Skeletal muscle satellite cell (primary cell): ENCODE data around the gene LOXHD1.

Experiments used
- H3K27me3 ChIP-seq: 2 replicates; pipeline ENCODE4 v1.7.0; 2013; ENCODE audit warnings: low read length; ENCODE audit not compliant: control insufficient read depth, insufficient read depth
- H3K36me3 ChIP-seq: 2 replicates; pipeline ENCODE4 v1.7.0; 2013; ENCODE audit warnings: mild to moderate bottlenecking, control low read depth, low read length; ENCODE audit not compliant: insufficient read depth
- H3K4me1 ChIP-seq: 2 replicates; pipeline ENCODE4 v1.7.0; 2013; ENCODE audit warnings: low read length; ENCODE audit not compliant: control insufficient read depth, insufficient read depth
- H3K4me2 ChIP-seq: 2 replicates; pipeline ENCODE4 v1.7.0; 2013; ENCODE audit warnings: mild to moderate bottlenecking, low read length
- H3K4me3 ChIP-seq: 2 replicates; pipeline ENCODE4 v1.7.0; 2013; ENCODE audit warnings: low read length
- H3K9ac ChIP-seq: 2 replicates; pipeline ENCODE4 v1.7.0; 2013; ENCODE audit warnings: mild to moderate bottlenecking, low read depth, low read length, moderate library complexity
- H3K9me3 ChIP-seq: replicated peaks from 2 replicates; pipeline ENCODE4 v1.7.0; 2013; ENCODE audit warnings: mild to moderate bottlenecking, control low read depth, low read length

The LOXHD1 gene

GRCh38 chr18:46639386-46639785 is 17.6 kb downstream of the LOXHD1 start:
- no peak overlapping the region for H3K4me3 ChIP-seq
- no peak overlapping the region for H3K4me2 ChIP-seq
- H3K4me1 ChIP-seq, result no peaks in the 10 kb centered on the region
- H3K9ac ChIP-seq, result no peak overlapping the region
- H3K27me3 ChIP-seq, result peaks cover 26% of the 10 kb centered on the region
- H3K9me3 ChIP-seq, result no peaks in the 10 kb centered on the region
- H3K36me3 ChIP-seq, result no peaks in the 10 kb centered on the region

GRCh38 chr18:46636040-46636630 is 20.9 kb downstream of the LOXHD1 start:
- Histone ChIP-seq H3K4me3 (no peak overlapping the region), H3K4me2 (no peak overlapping the region), H3K27me3 (peaks cover 5% of the 10 kb centered on the region), H3K36me3 (no peaks in the 10 kb centered on the region), H3K9me3 (no peaks in the 10 kb centered on the region), H3K4me1 (no peaks in the 10 kb centered on the region), H3K9ac (no peak overlapping the region)

GRCh38 chr18:46632401-46633071 is 24.5 kb downstream of the LOXHD1 start:
- H3K27me3 ChIP-seq, result peaks cover 7% of the 10 kb centered on the region
- no peaks in the 10 kb centered on the region for H3K36me3 ChIP-seq
- no peak overlapping the region for H3K9ac ChIP-seq
- no peak overlapping the region for H3K4me3 ChIP-seq
- H3K4me1 ChIP-seq, result no peaks in the 10 kb centered on the region
- no peaks in the 10 kb centered on the region for H3K9me3 ChIP-seq
- no peak overlapping the region for H3K4me2 ChIP-seq

- H3K4me3 ChIP-seq, result no peak overlapping the region
- no peaks in the 10 kb centered on the region for H3K36me3 ChIP-seq
- no peaks in the 10 kb centered on the region for H3K9me3 ChIP-seq
- H3K4me1 ChIP-seq, result no peaks in the 10 kb centered on the region
- H3K27me3 ChIP-seq, result peaks cover 7% of the 10 kb centered on the region
- H3K4me2 ChIP-seq, result no peak overlapping the region
- no peak overlapping the region for H3K9ac ChIP-seq
Observed at GRCh38 chr18:46630991-46631390, 26.0 kb downstream of the LOXHD1 start.

GRCh38 chr18:46630160-46630559 is 26.9 kb downstream of the LOXHD1 start:
- no peaks in the 10 kb centered on the region for H3K36me3 ChIP-seq
- H3K9ac ChIP-seq, result no peak overlapping the region
- no peaks in the 10 kb centered on the region for H3K4me1 ChIP-seq
- no peaks in the 10 kb centered on the region for H3K9me3 ChIP-seq
- H3K4me2 ChIP-seq, result no peak overlapping the region
- H3K4me3 ChIP-seq, result no peak overlapping the region
- peaks cover 9% of the 10 kb centered on the region for H3K27me3 ChIP-seq

- Histone ChIP-seq H3K27me3 (peaks cover 14% of the 10 kb centered on the region), H3K9ac (no peak overlapping the region), H3K4me1 (no peaks in the 10 kb centered on the region), H3K4me2 (no peak overlapping the region), H3K4me3 (no peak overlapping the region), H3K36me3 (no peaks in the 10 kb centered on the region), H3K9me3 (no peaks in the 10 kb centered on the region)
Observed at GRCh38 chr18:46629361-46629760, 27.7 kb downstream of the LOXHD1 start.

- H3K9ac ChIP-seq, result no peak overlapping the region
- H3K4me2 ChIP-seq, result no peak overlapping the region
- no peaks in the 10 kb centered on the region for H3K9me3 ChIP-seq
- no peaks in the 10 kb centered on the region for H3K36me3 ChIP-seq
- H3K27me3 ChIP-seq, result peaks cover 14% of the 10 kb centered on the region
- no peak overlapping the region for H3K4me3 ChIP-seq
- H3K4me1 ChIP-seq, result no peaks in the 10 kb centered on the region
Observed at GRCh38 chr18:46628206-46628605, 28.8 kb downstream of the LOXHD1 start.

GRCh38 chr18:46627136-46627535 is 29.9 kb downstream of the LOXHD1 start:
- H3K36me3 ChIP-seq, result no peaks in the 10 kb centered on the region
- H3K4me2 ChIP-seq, result no peak overlapping the region
- no peak overlapping the region for H3K9ac ChIP-seq
- H3K4me1 ChIP-seq, result no peaks in the 10 kb centered on the region
- no peaks in the 10 kb centered on the region for H3K9me3 ChIP-seq
- peaks cover 14% of the 10 kb centered on the region for H3K27me3 ChIP-seq
- no peak overlapping the region for H3K4me3 ChIP-seq

GRCh38 chr18:46625069-46625468 is 32.0 kb downstream of the LOXHD1 start:
- H3K27me3 ChIP-seq, result peaks cover 15% of the 10 kb centered on the region
- no peak overlapping the region for H3K4me3 ChIP-seq
- H3K4me1 ChIP-seq, result no peaks in the 10 kb centered on the region
- H3K9ac ChIP-seq, result no peak overlapping the region
- no peak overlapping the region for H3K4me2 ChIP-seq
- no peaks in the 10 kb centered on the region for H3K9me3 ChIP-seq
- no peaks in the 10 kb centered on the region for H3K36me3 ChIP-seq

- Histone ChIP-seq H3K36me3 (no peaks in the 10 kb centered on the region), H3K27me3 (peaks cover 17% of the 10 kb centered on the region), H3K4me1 (no peaks in the 10 kb centered on the region), H3K4me3 (no peak overlapping the region), H3K9me3 (no peaks in the 10 kb centered on the region), H3K9ac (no peak overlapping the region), H3K4me2 (no peak overlapping the region)
Observed at GRCh38 chr18:46624127-46624526, 32.9 kb downstream of the LOXHD1 start.

- no peak overlapping the region for H3K9ac ChIP-seq
- no peak overlapping the region for H3K4me2 ChIP-seq
Observed at GRCh38 chr18:46623541-46623940, 33.5 kb downstream of the LOXHD1 start.

GRCh38 chr18:46622999-46623398 is 34.0 kb downstream of the LOXHD1 start:
- Histone ChIP-seq H3K9ac (no peak overlapping the region), H3K4me2 (no peak overlapping the region), H3K27me3 (peaks cover 17% of the 10 kb centered on the region), H3K9me3 (no peaks in the 10 kb centered on the region), H3K4me1 (no peaks in the 10 kb centered on the region), H3K4me3 (no peak overlapping the region), H3K36me3 (no peaks in the 10 kb centered on the region)

More at GRCh38 chr18:46623541-46623940, 33.5 kb downstream of the LOXHD1 start:
- Histone ChIP-seq H3K4me3 (no peak overlapping the region), H3K9me3 (no peaks in the 10 kb centered on the region), H3K4me1 (no peaks in the 10 kb centered on the region), H3K36me3 (no peaks in the 10 kb centered on the region), H3K27me3 (peaks cover 17% of the 10 kb centered on the region)
